ENCODE results near the gene SOWAHC. TPM values are rescaled to one million over a fixed set of nuclear protein-coding genes. Genes with fewer than 3 reads are reported as not detected.

SOWAHC gene
- total RNA-seq, 4 donors from 2014 or later: 6.4 to 32.5 (median 9.4) TPM

DNA sequence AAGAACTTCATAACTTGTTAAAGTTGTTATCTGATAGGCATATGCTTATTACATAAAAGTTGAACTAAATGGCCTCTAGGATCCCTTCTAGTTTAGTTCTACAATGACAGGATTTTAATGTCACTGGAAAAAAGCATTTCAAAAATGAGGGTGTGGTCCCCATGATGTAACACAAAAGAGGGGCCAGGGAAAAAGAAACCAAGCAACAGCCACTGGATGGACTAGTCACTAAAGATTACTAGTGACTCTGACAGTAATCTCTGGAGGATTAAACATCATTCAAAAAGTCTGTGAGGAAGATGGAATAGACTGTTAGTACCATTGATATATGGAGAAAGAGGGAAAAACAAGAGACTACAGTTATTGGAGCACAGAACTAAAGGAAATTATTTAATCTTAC is 23.0 kb upstream of the SOWAHC start:
- Histone ChIP-seq H3K36me3 (no peaks in the 10 kb centered on the region), H3K27ac (no peak overlapping the region), H3K4me1 (no peaks in the 10 kb centered on the region), H3K9me3 (no peaks in the 10 kb centered on the region), H3K4me3 (no peak overlapping the region), H3K27me3 (no peaks in the 10 kb centered on the region)
- no peak for DNase-seq
- intact Hi-C loops (cut with DNase I; ENCODE audit: low total_unique reads): no loop called here
- no peak for TF ChIP-seq CTCF (IDR thresholded peaks at IDR 0.05)
- TF ChIP-seq POLR2A (IDR thresholded peaks at IDR 0.05): no peak

DNA sequence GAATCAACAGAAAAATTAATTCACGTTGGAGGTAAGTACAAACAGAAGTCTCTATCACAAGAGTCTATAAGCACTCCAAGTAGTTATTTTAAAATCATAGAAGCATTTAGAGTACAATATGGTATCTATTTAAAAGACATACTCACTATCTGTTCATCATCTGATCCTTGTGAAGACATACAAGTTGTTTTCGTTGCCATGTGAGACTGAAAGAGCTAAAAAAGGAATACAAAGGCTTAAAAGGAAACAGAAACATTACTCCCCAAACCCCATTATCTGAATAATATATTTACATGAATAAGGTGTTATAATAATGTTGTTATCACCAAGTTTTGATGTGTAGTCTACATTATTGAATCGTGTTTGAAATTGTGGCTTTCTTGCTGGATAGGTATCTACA is 21.3 kb upstream of the SOWAHC start:
- DNase-seq: no peak
- Histone ChIP-seq H3K27me3 (no peaks in the 10 kb centered on the region), H3K27ac (no peak overlapping the region), H3K9me3 (no peaks in the 10 kb centered on the region), H3K36me3 (no peaks in the 10 kb centered on the region), H3K4me3 (no peak overlapping the region), H3K4me1 (no peaks in the 10 kb centered on the region)
- TF ChIP-seq CTCF (IDR thresholded peaks at IDR 0.05): no peak
- no peak for TF ChIP-seq POLR2A (IDR thresholded peaks at IDR 0.05)
- intact Hi-C loops (cut with DNase I; ENCODE audit: low total_unique reads): no loop called here

GRCh38 chr2:109594246-109594885 is 19.8 kb upstream of the SOWAHC start:
- H3K4me1 ChIP-seq: no peaks in the 10 kb centered on the region
- H3K9me3 ChIP-seq: no peaks in the 10 kb centered on the region
- DNase-seq: no peak
- intact Hi-C loops (cut with DNase I; ENCODE audit: low total_unique reads): no loop called here
- H3K36me3 ChIP-seq: no peaks in the 10 kb centered on the region
- H3K4me3 ChIP-seq: no peak overlapping the region
- TF ChIP-seq CTCF (IDR thresholded peaks at IDR 0.05): no peak
- TF ChIP-seq POLR2A (IDR thresholded peaks at IDR 0.05): no peak
- H3K27ac ChIP-seq: no peak overlapping the region
- no peaks in the 10 kb centered on the region for H3K27me3 ChIP-seq

DNA sequence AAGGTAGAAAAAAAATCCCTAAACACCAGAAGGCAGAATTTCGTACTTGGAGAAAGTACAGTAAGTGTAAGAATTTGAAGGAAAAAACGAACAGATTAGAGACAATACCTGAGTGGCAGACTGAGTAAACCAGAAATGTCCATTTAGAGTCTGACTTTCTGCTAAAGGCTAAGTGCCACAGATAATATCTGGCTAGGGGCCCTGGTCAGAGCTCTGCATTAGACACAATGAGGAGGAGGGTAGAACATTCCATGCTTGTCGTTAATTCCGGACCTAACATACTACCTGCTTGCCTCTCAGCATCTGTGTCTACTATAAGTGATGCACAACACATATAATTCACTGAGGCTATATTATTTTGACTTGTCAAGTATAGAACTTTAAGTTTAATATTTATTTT is 18.5 kb upstream of the SOWAHC start:
- intact Hi-C loops (cut with DNase I; ENCODE audit: low total_unique reads): no loop called here
- TF ChIP-seq CTCF (IDR thresholded peaks at IDR 0.05) (no peak), POLR2A (IDR thresholded peaks at IDR 0.05) (no peak)
- Histone ChIP-seq H3K27me3 (no peaks in the 10 kb centered on the region), H3K27ac (no peak overlapping the region), H3K4me3 (no peak overlapping the region), H3K4me1 (no peaks in the 10 kb centered on the region), H3K9me3 (no peaks in the 10 kb centered on the region), H3K36me3 (no peaks in the 10 kb centered on the region)
- no peak for DNase-seq

GRCh38 chr2:109597283-109597682 is 16.9 kb upstream of the SOWAHC start:
- intact Hi-C loops (cut with DNase I; ENCODE audit: low total_unique reads): no loop called here
- DNase-seq: no peak
- no peaks in the 10 kb centered on the region for H3K36me3 ChIP-seq
- H3K9me3 ChIP-seq: no peaks in the 10 kb centered on the region
- H3K4me3 ChIP-seq: no peak overlapping the region
- no peak for TF ChIP-seq CTCF (IDR thresholded peaks at IDR 0.05)
- no peak for TF ChIP-seq POLR2A (IDR thresholded peaks at IDR 0.05)
- no peaks in the 10 kb centered on the region for H3K4me1 ChIP-seq
- no peaks in the 10 kb centered on the region for H3K27me3 ChIP-seq
- H3K27ac ChIP-seq: no peak overlapping the region

All from uterus (tissue), 4 donors.